Gastrocnemius medialis (tissue), 4 donors: ENCODE results near the gene UGT1A5.

Experiments used
- CTCF ChIP-seq, 5 experiments: fragments of 450-650 bp in 3 of 5; fragments of 200-600 bp in 2 of 5; sonication (generic) in 2 of 5; IDR thresholded peaks in 4 of 5; conservative IDR thresholded peaks in 1 of 5; 1 replicate in 4 of 5; 2 replicates in 1 of 5; pipeline ENCODE4 v1.5.1; 2016 to 2019; ENCODE audit warnings: antibody characterized with exemption in 5 of 5, mild to moderate bottlenecking in 3 of 5, moderate library complexity in 3 of 5
- POLR2A ChIP-seq, 2 donors: fragments of 450-650 bp; IDR thresholded peaks; one replicate each; pipeline ENCODE4 v1.6.1; 2017; ENCODE audit warnings: antibody characterized with exemption in 2 of 2, mild to moderate bottlenecking in 2 of 2, moderate library complexity in 2 of 2

- no peak for TF ChIP-seq CTCF (IDR thresholded peaks at IDR 0.05 in 4 of 5, conservative IDR thresholded peaks at IDR 0.05 in 1 of 5)
- no peak for TF ChIP-seq POLR2A (IDR thresholded peaks at IDR 0.05)
Measured at GRCh38 chr2:233713262-233713615, 532 bp downstream of the UGT1A5 start.
